IPS DF 6.9 (cell line): ENCODE measurements around the gene ADORA1.

Experiments
- DNase-seq: peaks from one replicate; pipeline ENCODE4 v3.0.0-alpha.2; 2013; ENCODE audit warnings: low read depth, low spot score
- H3K27ac ChIP-seq: one replicate; pipeline ENCODE4 v1.5.1; 2013; ENCODE audit warnings: low read length, control low read depth
- H3K27me3 ChIP-seq: 2 replicates; pipeline ENCODE4 v1.6.1; 2013; ENCODE audit warnings: mild to moderate bottlenecking, low read length; ENCODE audit not compliant: control insufficient read depth, insufficient read depth
- H3K36me3 ChIP-seq: 2 replicates; pipeline ENCODE4 v1.6.1; 2013; ENCODE audit warnings: low read length; ENCODE audit not compliant: control insufficient read depth, insufficient read depth
- H3K4me1 ChIP-seq: 2 replicates; pipeline ENCODE4 v1.6.1; 2013; ENCODE audit warnings: low read length; ENCODE audit not compliant: control insufficient read depth, insufficient read depth
- H3K4me3 ChIP-seq: 2 replicates; pipeline ENCODE4 v1.5.1; 2013; ENCODE audit warnings: mild to moderate bottlenecking, low read length
- H3K9me3 ChIP-seq: 2 replicates; pipeline ENCODE4 v1.6.1; 2013; ENCODE audit warnings: low read length, inconsistent platforms; ENCODE audit not compliant: control insufficient read depth, insufficient read depth
- WGBS: extraction: QIAGEN DNeasy Blood & Tissue Kit; methylation state at CpG from one replicate; pipeline ENCODE4 v1.1.7; 2013; ENCODE audit warnings: mixed read lengths, missing lambda C conversion rate; ENCODE audit not compliant: insufficient read length, insufficient coverage; 5-methylcytosine and 5-hydroxymethylcytosine counted together

Gene ADORA1

DNA sequence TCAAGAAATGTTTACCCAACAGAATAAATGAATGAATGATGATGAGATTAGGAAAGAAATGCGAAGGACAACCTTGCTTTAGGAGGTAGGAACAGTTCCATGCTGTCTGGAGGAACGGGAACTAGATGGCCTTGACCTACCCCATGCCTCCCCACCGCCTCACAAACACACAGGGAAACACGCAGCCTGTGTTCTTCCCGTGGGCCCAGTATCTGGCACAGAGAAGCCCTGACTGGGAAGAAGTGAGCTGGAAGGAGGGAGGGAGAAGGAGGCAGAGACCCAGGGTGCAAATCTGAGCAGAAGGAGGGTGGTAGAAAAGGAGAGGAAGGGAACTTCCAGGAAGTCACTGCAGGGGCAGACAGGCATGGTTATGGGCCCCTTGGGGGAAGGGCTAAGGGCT, 3.5 kb upstream of the ADORA1 start:
- DNase-seq: no peak
- Histone ChIP-seq H3K27ac (no peak overlapping the region), H3K27me3 (no peaks in the 10 kb centered on the region; the same call in 1 of the 2 replicates), H3K9me3 (no peaks in the 10 kb centered on the region), H3K36me3 (no peaks in the 10 kb centered on the region), H3K4me3 (no peak overlapping the region), H3K4me1 (peaks cover 10% of the 10 kb centered on the region; the same call in 1 of the 2 replicates)
- no CpG with 5 or more reads among the region's 5 CpGs for WGBS

DNA sequence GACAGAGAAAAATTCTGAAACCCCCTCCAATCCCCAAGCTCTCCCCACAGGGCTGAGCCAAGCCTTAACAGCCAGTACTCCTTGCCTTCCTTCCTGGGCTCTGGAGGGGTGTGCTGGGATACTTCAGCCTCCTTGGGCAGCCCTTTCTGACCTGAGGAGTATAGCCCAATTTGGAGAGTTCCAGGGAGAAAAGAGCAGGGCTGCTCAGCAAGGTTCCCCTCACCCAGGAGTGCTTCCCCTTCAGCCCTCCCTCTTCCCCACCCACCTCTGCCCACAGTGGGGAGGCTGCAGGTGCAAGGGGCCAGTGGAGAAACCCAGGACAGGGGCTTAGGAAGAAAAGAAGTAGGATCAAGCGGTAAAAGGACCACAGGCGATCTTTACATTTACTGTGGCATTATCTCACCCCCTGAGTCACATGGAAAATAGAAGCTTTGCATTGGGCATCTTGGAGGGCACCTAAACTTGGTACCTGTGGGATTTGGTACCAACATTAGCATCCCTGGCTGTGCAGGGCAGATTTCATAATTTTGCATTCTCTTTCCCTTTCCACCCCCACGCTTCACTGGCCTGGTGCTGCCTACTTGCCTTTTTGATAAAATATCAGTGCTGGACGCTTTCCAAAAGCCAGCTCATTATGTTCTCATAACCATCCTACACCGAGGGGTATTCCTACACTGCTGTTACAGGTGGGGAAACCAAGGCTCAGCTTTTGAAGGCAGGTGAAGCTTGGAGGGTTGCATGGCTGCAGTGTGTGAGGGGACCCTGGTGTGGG, 2.8 kb upstream of the ADORA1 start:
- H3K4me1 ChIP-seq: peaks cover 10% of the 10 kb centered on the region; the same call in 1 of the 2 replicates
- no peaks in the 10 kb centered on the region; the same call in 1 of the 2 replicates for H3K27me3 ChIP-seq
- H3K36me3 ChIP-seq: no peaks in the 10 kb centered on the region
- no peak for DNase-seq
- no peak overlapping the region for H3K27ac ChIP-seq
- no peak overlapping the region for H3K4me3 ChIP-seq
- H3K9me3 ChIP-seq: no peaks in the 10 kb centered on the region
- WGBS: no CpG with 5 or more reads among the region's 5 CpGs

DNA sequence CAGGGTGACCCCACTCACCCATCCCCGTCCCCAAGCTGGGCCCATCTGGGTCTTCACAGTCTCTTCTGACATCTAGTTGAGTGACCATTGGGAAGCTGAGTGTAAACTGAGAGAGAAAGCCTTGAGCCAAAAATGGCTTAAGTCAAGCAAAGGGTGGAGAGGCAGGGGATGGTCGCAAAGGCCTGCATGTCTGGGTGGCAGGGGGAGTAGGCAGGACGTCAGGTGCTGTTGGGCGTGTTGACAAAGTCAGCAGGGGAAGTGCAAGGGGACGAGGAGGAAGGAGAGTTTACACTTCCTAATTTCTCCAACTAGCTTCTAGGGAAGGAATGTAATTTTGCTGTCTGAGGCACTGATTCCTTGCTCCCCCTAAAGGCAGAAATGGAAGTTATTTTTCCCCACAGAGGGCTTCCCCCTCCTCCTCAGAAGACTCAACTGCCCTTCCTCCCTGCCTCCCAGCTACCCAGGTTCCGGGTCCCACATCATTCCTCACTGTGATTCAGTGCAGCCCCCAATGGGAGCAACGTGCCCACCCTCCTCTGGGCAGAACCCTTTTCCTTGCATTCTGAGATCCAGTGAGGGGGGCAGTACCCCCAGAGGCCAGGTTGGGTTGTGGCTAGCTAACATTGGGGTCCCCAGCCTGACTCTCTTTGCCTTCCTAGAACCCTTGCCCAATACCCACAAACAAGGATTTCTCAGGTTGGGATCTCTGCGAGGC, 1.2 kb upstream of the ADORA1 start:
- DNase-seq: peak; percentile 43
- Histone ChIP-seq H3K4me3 (no peak overlapping the region), H3K36me3 (no peaks in the 10 kb centered on the region), H3K27ac (no peak overlapping the region), H3K9me3 (no peaks in the 10 kb centered on the region), H3K27me3 (no peaks in the 10 kb centered on the region; the same call in 1 of the 2 replicates), H3K4me1 (peaks cover 10% of the 10 kb centered on the region; the same call in 1 of the 2 replicates)
- WGBS: no CpG with 5 or more reads among the region's 8 CpGs

DNA sequence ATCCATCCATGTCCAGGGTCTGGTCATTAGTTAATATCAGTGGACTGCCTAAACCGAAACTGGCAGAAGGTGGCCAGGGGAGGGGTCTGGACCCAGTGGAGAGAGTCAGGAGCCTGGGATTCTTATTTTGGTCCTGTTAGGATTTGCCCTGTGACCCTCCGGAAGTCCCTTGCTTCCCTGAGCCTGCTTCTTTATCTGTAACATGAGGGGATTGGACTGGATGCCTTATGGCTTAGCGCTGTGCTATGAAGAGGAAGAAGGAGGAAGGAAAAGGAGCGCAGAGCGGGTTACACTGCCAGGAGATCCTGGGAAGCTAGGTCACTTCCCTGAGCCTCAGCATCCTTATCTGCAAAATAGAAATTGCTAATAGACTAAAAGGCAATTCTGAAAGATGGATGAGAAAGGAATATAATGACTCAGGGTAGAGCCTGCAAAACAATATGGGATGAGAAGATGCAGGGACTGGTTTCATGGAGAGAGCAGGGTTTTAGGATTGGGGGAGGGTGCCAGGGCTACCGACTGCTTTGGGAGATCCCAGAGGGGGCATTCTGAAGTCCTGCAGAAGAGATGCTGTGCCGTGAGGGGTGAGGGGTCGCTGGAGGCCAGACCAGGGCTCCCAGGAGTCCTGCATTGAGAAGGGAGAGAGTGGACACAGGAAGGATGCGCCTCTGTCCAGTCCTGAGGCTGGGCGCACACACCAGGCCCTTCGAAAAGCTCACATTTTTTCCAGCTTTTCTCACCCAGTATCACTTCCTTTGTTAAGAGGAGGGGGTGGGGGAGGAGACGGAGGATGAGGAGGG, 460 bp upstream of the ADORA1 start:
- Histone ChIP-seq H3K27me3 (no peaks in the 10 kb centered on the region; the same call in 1 of the 2 replicates), H3K4me1 (peaks cover 10% of the 10 kb centered on the region; the same call in 1 of the 2 replicates), H3K9me3 (no peaks in the 10 kb centered on the region), H3K27ac (no peak overlapping the region), H3K4me3 (peak overlapping the region; percentile 31; the same call in 1 of the 2 replicates), H3K36me3 (no peaks in the 10 kb centered on the region)
- no CpG with 5 or more reads among the region's 12 CpGs for WGBS
- DNase-seq: no peak

DNA sequence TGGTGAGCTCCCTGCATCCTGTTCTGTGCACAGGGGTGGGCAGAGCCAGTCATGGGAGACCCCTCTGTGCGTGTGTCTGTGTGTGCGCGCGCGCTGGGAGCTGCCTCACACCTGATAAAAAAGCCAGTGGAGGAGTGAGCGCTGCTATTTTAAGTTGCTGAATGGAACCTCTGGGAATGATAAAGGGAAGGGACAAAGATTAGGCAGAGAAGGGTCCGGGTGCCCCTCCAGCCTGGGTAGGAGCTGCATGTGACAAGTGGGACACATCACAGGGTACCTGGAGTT, 847 bp downstream of the ADORA1 start:
- Histone ChIP-seq H3K36me3 (no peaks in the 10 kb centered on the region), H3K27ac (no peak overlapping the region), H3K27me3 (no peaks in the 10 kb centered on the region; the same call in 1 of the 2 replicates), H3K9me3 (no peaks in the 10 kb centered on the region), H3K4me3 (peak overlapping the region; percentile 31; the same call in 1 of the 2 replicates), H3K4me1 (peaks cover 10% of the 10 kb centered on the region; the same call in 1 of the 2 replicates)
- no CpG with 5 or more reads among the region's 7 CpGs for WGBS
- DNase-seq: no peak

DNA sequence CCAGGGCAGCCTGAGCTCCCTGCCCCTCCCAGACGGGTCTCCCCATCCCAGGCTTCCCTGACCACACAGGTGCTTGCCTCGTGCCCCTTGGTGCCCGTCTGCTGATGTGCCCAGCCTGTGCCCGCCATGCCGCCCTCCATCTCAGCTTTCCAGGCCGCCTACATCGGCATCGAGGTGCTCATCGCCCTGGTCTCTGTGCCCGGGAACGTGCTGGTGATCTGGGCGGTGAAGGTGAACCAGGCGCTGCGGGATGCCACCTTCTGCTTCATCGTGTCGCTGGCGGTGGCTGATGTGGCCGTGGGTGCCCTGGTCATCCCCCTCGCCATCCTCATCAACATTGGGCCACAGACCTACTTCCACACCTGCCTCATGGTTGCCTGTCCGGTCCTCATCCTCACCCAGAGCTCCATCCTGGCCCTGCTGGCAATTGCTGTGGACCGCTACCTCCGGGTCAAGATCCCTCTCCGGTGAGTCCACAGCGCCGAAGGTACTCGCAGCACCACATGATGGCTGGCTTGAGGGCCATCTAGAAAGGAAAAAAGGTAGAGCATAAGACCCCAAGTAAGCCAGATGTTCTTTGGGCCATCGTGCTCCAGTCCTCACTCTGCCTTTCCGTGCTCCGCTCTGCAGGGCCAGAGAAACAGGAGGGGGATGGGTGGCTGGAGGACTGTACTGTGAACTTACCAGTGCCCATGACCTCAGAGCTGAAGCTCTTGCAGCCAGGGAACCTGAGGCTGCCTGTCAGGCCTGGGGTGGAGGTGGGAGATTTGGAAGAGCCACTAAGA, 1.4 kb downstream of the ADORA1 start:
- no CpG with 5 or more reads among the region's 29 CpGs for WGBS
- Histone ChIP-seq H3K9me3 (no peaks in the 10 kb centered on the region), H3K27me3 (no peaks in the 10 kb centered on the region; the same call in 1 of the 2 replicates), H3K4me3 (no peak overlapping the region), H3K27ac (no peak overlapping the region), H3K4me1 (peaks cover 13% of the 10 kb centered on the region; the same call in 1 of the 2 replicates), H3K36me3 (no peaks in the 10 kb centered on the region)
- DNase-seq: no peak

DNA sequence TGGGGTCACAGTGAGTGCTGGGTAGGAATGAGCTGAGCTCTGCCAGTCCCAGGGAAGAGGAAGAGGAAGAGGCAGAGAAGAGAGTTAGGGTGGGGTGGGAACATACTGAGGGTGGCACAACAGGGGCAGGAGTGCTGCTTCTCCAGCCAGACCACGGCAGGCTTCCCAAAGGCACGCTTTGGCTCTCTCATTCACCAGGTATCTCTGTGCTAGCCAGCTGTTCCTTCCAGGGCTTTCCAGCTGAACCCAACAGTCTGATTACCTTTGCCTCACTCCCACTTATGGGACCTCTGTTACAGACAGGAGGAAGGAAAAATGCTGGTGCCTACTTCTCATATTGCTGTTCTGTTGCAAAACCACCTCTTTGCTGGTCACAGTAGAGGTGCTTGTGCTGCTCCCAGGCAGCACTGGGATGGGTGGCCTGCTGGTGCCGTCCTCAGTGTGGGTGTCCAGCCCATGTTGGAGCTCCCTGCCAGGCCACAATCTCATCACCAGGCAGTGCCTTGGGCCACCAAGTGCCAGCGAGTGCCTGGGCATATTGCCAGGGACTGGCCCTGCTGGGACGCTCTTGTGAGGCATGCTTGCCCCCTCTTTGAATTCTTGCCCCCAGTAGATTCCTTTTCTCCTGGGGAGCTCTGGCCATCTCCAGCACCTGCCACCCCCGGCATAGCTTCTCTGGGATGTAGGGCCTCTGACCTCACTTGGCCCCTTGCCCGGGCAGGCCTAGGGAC, 2.1 kb downstream of the ADORA1 start:
- H3K27ac ChIP-seq: no peak overlapping the region
- no peaks in the 10 kb centered on the region for H3K9me3 ChIP-seq
- WGBS: no CpG with 5 or more reads among the region's 7 CpGs
- H3K4me1 ChIP-seq: peaks cover 14% of the 10 kb centered on the region; the same call in 1 of the 2 replicates
- no peak overlapping the region for H3K4me3 ChIP-seq
- no peaks in the 10 kb centered on the region for H3K36me3 ChIP-seq
- DNase-seq: no peak
- H3K27me3 ChIP-seq: no peaks in the 10 kb centered on the region; the same call in 1 of the 2 replicates

DNA sequence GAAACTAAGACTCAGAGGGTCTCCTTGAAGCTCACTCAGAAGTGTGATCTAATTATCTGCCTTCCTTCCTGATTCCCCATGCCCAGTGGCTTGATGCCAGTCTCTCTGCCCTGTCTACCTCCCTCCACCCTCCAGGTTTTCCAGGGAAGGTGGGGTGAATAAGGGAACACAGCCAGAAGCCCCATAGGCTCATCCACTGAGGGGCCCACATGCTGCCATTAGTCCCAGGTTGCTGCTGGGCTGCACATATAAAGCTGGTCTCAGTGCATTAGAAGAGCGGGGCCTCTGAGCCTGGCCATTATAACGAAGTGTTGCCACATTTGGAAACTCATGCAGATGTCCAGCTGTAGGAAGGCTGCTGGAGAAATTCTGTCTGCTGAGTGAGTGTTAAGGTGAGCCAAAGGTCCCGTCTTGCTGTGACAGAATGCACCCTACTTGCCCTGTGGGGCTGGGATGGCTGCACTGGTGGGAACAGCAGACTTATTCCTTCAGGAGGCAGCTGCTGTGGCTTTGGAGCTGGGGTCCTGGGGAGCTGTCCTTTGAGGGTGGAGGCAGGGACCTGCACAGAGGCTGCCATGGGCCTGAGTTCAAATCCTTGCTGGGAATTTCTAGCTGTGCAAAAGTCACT, 2.9 kb downstream of the ADORA1 start:
- WGBS: no CpG with 5 or more reads among the region's 3 CpGs
- Histone ChIP-seq H3K27ac (no peak overlapping the region), H3K4me1 (peaks cover 14% of the 10 kb centered on the region; the same call in 1 of the 2 replicates), H3K9me3 (no peaks in the 10 kb centered on the region), H3K4me3 (no peak overlapping the region), H3K36me3 (no peaks in the 10 kb centered on the region), H3K27me3 (no peaks in the 10 kb centered on the region; the same call in 1 of the 2 replicates)
- DNase-seq: no peak

DNA sequence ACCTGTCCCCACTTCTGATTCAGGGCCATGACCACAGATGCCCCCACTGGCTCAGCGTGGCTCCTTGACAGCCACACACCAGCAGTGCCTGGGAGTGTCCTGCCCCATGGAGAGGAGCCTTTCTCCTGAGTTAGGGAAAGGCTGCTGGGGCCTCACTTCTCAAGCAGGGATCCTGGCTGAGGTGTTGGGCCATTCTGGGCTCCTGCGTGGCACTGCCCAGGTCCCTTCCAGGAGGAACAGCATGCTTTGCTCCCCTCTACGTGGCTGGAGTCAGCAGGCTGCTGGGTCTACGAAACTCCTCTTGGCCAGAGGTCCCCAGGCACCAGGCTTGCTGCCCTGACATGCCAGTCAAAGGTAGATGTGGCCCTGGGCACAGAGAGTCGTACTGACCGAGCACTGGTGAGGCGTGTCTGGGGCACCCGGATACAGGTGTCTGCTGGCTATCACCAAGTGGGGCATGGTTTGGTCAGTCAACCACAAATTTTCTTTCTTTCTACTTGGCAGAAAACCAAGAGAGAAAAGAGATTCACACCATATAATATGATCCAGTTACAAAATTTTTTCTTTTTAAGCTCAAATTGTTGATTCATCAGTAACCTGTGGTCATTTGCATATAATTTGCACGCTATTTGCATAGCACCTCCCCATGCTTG, 4.1 kb downstream of the ADORA1 start:
- DNase-seq: no peak

More for the DNA sequence above, 4.1 kb downstream of the ADORA1 start:
- WGBS: no CpG with 5 or more reads among the region's 9 CpGs
- Histone ChIP-seq H3K27me3 (no peaks in the 10 kb centered on the region; the same call in 1 of the 2 replicates), H3K27ac (no peak overlapping the region), H3K36me3 (no peaks in the 10 kb centered on the region), H3K4me1 (peaks cover 9% of the 10 kb centered on the region; the same call in 1 of the 2 replicates), H3K9me3 (no peaks in the 10 kb centered on the region), H3K4me3 (no peak overlapping the region)
